SK-N-SH (cell line): Measurements from ENCODE around the gene SLC18A2.

Experiments
- CTCF ChIP-seq: fragments of 200-600 bp; sonication (generic); IDR thresholded peaks from 2 replicates; pipeline ENCODE4 v1.6.1; 2017; ENCODE audit warnings: antibody characterized with exemption, mild to moderate bottlenecking, moderate library complexity
- EP300 ChIP-seq, 2 experiments: IDR thresholded peaks; 2 replicates each; pipeline versions ENCODE4 v1.4.0 to v1.6.1; 2012; ENCODE audit warnings: borderline replicate concordance in 1 of 2, low read depth in 1 of 2, low read length in 1 of 2
- EZH2phosphoT487 ChIP-seq: fragments of 200-600 bp; sonication (generic); IDR thresholded peaks from 2 replicates; pipeline ENCODE4 v1.6.1; 2017; ENCODE audit warnings: low read depth, mixed run types, mild to moderate bottlenecking, antibody characterized with exemption, moderate library complexity, borderline replicate concordance
- NFIC ChIP-seq: IDR thresholded peaks from 2 replicates; pipeline ENCODE4 v1.4.0; 2012; ENCODE audit warnings: borderline replicate concordance
- POLR2AphosphoS5 ChIP-seq: IDR thresholded peaks from 2 replicates; pipeline ENCODE4 v1.6.1; 2012; ENCODE audit warnings: low read depth, low read length
- RAD21 ChIP-seq: IDR thresholded peaks from 2 replicates; pipeline ENCODE4 v1.6.1; 2012; ENCODE audit warnings: mild to moderate bottlenecking, low read length
- REST ChIP-seq: IDR thresholded peaks from 2 replicates; pipeline ENCODE4 v1.6.1; 2012; ENCODE audit warnings: mild to moderate bottlenecking, low read depth, low read length, moderate library complexity
- RXRA ChIP-seq: IDR thresholded peaks from 2 replicates; pipeline ENCODE4 v1.4.0; 2012; ENCODE audit warnings: low read depth, mild to moderate bottlenecking, borderline replicate concordance
- SIN3A ChIP-seq: IDR thresholded peaks from 2 replicates; pipeline ENCODE4 v1.6.1; 2012; ENCODE audit warnings: low read depth, mild to moderate bottlenecking, low read length, moderate library complexity, borderline replicate concordance
- TAF1 ChIP-seq: IDR thresholded peaks from 2 replicates; pipeline ENCODE4 v1.6.1; 2012; ENCODE audit warnings: low read depth, mild to moderate bottlenecking, low read length, moderate library complexity, borderline replicate concordance
- TF ChIP-seq, protein P1 (sequence below): IDR thresholded peaks from 2 replicates; pipeline ENCODE4 v1.4.0; 2012; ENCODE audit warnings: low read depth, borderline replicate concordance
- TF ChIP-seq, protein P2 (sequence below): fragments of 150-350 bp; IDR thresholded peaks from 2 replicates; pipeline ENCODE4 v1.6.1; 2017; ENCODE audit warnings: antibody characterized with exemption, low read length, low read depth, borderline replicate concordance

DNA sequence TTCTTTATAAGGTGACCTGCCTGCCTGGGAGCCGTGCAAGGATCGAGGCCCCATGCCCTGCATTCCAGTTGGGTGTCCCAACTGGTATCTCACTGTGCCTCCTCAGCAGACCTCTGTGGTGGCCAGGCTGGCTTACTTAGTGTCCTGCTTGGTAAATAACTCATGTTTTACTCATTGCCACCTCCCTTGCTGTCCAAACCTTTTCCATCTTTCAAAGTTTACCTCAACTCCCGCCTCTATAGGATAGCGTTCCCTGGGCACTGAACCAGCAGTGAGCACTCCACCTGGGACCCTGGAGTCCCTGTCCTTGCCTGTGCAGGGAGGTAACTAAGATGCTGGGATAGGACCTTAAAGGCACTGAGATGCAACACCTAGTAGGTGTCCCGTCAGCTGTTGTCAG, 33.6 kb downstream of the SLC18A2 start:
- TF ChIP-seq SIN3A (no peak), REST (no peak), CTCF (no peak), POLR2AphosphoS5 (no peak), RXRA (no peak), EP300 (IDR thresholded peaks at IDR 0.05; ENCODE audit: borderline replicate concordance in 1 of 2, low read depth in 1 of 2, low read length in 1 of 2) (no peak), TAF1 (no peak), EZH2phosphoT487 (no peak), RAD21 (no peak), NFIC (no peak)
- TF ChIP-seq, protein P1, sequence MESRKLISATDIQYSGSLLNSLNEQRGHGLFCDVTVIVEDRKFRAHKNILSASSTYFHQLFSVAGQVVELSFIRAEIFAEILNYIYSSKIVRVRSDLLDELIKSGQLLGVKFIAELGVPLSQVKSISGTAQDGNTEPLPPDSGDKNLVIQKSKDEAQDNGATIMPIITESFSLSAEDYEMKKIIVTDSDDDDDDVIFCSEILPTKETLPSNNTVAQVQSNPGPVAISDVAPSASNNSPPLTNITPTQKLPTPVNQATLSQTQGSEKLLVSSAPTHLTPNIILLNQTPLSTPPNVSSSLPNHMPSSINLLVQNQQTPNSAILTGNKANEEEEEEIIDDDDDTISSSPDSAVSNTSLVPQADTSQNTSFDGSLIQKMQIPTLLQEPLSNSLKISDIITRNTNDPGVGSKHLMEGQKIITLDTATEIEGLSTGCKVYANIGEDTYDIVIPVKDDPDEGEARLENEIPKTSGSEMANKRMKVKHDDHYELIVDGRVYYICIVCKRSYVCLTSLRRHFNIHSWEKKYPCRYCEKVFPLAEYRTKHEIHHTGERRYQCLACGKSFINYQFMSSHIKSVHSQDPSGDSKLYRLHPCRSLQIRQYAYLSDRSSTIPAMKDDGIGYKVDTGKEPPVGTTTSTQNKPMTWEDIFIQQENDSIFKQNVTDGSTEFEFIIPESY: no peak
- TF ChIP-seq, protein P2, sequence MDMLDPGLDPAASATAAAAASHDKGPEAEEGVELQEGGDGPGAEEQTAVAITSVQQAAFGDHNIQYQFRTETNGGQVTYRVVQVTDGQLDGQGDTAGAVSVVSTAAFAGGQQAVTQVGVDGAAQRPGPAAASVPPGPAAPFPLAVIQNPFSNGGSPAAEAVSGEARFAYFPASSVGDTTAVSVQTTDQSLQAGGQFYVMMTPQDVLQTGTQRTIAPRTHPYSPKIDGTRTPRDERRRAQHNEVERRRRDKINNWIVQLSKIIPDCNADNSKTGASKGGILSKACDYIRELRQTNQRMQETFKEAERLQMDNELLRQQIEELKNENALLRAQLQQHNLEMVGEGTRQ: no peak
